ENCODE results near the gene PSMA3.
A peak's percentile ranks its signal among the peaks of the same experiment; 100 is the strongest.

The PSMA3 gene

GRCh38 chr14:58272588-58273372, 28.1 kb downstream of the PSMA3 start:
- no peak for DNase-seq

- no peak for DNase-seq
Observed at GRCh38 chr14:58274881-58275280, 30.2 kb downstream of the PSMA3 start.

- no peak for DNase-seq
Observed at GRCh38 chr14:58275527-58276190, 31.0 kb downstream of the PSMA3 start.

GRCh38 chr14:58276208-58276607, 31.6 kb downstream of the PSMA3 start:
- DNase-seq, result no peak

DNA sequence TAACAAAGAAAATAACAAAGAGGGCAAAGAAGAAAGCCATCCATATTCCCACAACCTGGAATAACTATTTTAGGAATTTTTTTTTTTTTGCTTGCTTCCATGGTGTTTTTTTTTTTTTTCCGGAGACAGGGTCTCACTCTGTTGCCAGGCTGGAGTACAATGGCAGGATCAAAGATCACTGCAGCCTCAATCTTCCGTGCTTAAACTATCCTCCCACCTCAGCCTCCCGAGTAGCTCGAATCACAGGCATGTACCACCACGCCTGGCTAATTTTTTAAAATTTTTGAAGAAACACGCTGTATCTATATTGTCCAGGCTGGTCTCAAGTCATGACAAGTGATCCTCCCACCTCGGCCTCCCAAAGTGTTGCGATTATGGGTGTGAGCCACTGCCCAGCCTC, 33.5 kb downstream of the PSMA3 start:
- no peak for DNase-seq

- no peak for DNase-seq
Observed at GRCh38 chr14:58280954-58281787, 36.5 kb downstream of the PSMA3 start.

- no peak for DNase-seq
Observed at GRCh38 chr14:58281969-58282368, 37.3 kb downstream of the PSMA3 start.

DNA sequence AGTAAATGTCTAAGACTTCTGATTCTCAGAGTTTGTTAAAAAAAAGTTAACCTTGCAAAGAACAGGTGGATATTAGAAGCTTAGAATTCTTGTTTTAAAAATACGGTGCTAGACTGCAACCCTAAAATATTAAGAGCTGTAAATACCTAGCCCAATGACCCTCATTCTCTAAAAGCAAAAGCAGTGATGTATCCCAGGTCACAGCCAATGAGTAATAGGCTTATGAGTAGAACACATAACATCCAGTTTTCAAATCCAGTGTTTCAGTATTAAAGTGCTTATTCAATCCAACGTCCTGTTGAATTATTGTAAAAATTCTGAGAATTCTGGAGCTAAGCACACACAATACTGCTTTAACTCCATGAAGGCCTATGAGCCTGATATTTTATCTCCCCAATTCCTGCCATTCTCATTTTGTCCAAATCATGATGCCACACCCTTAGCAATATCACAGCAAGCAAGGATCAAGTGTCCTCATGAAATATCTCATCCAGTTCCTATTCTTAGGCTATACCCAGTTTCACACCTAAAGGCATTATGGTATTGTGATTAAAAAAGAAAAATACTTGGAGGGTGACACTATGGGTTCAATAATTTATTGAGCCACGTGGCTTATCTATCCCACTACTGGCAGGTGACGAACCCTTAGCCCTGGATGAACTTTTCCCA, 38.4 kb downstream of the PSMA3 start:
- DNase-seq, result no peak

DNA sequence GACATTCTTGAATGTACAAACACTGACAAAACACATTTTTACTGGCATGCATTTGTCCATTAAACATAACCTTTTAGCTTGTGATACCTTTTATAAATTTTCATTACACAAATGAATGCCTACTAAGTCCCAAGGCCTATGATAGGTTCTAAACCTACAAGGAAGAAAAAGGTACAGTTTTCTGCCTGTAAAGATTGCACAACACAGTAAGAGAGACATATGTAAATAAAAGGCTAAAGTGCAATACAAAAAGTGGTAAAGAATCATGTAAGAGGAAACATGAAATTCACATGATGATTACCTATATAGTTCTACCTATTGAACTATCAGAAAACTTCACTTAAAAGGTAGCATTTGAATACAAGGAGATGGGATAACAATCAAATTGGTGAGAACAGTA, 39.1 kb downstream of the PSMA3 start:
- no peak for DNase-seq

DNA sequence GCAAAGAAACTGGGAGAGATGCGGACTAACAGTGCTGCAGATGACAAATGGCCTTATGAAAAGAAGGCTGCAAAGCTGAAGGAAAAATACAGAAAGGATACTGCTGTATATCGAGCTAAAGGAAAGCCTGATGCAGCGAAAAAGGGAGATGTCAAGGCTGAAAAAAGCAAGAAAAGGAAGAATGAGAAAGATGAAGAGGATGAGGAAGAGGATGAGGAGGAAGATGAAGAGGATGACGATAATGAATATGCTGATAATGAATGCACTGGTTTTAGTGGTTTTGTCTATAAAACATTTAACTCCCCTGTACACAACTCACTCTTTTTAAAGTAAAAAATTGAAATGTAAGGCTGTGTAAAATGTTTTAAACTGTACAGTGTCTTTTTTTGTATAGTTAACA, 40.5 kb downstream of the PSMA3 start:
- DNase-seq, result no peak

DNA sequence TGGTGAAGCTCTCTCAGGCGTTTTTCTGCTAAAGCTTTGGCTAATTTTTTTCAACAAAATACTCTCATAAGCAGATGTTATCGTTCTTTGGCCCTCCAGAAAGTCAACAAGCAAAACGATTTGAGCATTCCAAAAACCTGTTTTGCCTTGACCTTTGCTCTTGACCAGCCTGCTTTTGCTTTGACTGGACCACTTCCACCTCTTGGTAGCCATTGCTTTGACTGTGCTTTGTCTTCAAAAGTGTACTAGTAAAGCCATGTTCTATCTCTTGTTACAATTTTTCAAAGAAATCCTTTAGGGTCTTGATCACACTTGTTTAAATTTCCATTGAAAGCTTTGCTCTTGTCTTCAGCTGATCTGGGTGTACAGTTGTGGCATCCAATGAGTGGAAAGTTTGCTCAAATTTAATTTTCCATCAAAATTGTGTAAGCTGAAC, 43.0 kb downstream of the PSMA3 start:
- DNase-seq, result no peak

DNA sequence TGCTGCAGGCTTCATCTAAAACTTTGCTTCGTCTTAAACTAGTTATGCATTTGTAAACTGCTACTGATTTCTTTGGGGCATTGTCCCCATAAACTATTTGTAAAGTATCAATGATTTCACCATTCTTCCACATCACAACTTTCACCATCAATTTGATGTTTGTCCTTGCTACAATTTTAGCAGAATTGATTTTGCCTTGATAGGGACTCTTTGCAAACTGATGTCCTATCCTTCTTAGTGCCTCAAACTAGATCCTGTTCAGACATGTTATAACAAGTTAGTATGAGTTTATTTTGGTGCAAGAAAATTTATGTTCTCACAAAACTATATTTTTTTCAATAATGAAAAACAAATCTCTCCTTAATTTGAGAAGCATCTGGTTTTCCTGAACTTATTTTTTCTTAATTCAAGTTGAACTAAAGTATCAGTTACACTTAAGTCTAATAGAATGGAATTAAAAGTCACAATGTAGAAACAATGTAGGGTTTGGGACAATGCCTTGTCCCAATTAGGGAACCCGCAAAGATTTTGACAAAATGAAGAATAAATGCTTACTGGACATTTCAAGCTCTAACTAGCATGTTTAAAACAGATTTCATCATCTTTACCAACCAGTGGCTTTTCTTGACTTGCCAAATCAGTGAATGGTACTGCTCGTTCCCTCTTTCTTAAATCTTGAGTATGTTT, 43.6 kb downstream of the PSMA3 start:
- no peak for DNase-seq

- DNase-seq, result no peak
Observed at GRCh38 chr14:58291646-58292045, 47.0 kb downstream of the PSMA3 start.

GRCh38 chr14:58292187-58292586, 47.5 kb downstream of the PSMA3 start:
- no peak for DNase-seq

- no peak for DNase-seq
Observed at GRCh38 chr14:58294201-58294600, 49.6 kb downstream of the PSMA3 start.

- no peak for DNase-seq
Observed at GRCh38 chr14:58296726-58297125, 52.1 kb downstream of the PSMA3 start.

GRCh38 chr14:58297412-58297761, 52.7 kb downstream of the PSMA3 start:
- no peak for DNase-seq

- peak; percentile 82 for DNase-seq
Observed at GRCh38 chr14:58297762-58298476, 53.3 kb downstream of the PSMA3 start.

DNA sequence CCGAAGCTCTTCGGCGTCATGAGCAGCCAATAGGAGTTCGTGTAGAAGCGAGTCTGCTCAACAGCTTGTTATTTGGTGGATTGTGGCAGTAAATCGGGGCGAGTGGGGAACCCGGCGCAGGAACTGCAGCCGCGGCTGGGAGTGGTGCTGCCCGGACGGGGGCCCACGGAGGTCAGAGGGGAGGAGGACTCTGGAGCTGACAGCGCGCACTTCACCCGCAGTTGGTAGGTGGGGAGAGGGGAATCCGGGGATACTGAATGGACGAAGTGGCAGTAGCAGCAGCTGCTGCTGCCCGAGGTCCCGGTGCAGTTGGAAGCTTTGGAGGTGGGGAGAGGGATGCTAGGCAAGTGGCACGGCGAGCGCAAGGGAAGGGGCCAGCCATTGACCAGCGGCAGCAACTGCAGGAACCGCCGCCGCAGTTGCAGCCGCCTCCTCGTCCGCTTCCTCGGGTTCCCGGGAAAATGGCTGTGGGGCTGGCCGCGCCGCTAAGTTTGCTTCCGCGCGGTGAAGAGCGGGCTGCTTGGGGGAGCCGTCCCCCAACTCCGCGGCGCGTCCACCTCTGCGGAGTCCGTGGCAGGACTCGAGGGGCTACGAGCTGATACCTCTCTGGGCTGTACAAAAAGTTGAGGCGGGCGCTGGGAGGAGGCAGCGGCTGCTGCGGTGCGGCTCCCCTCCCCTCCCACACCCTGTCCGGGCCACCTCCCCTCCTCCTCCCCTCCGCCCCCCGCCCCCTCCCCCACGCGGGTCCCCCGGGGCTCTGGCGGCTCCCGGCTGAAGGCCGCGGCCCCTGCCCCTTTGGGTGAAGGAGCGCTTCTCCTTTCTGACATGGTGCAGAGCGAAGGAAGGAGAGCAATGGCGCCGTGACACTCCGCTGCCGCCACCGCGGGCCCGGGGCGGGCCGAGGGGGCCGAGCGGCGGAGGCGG, 54.1 kb downstream of the PSMA3 start, which contains the start of gene ARID4A:
Gene ARID4A, plus strand, starts transcription at position 79 of the 924 bp plus-strand sequence. CDS start 1,300 bp downstream, outside the sequence.
- peak; percentile 44 for DNase-seq
